ENCODE measurements around the gene HCFC1.

The HCFC1 gene

GRCh38 chrX:153938226-153938786 is 33.3 kb downstream of the HCFC1 start:
- no peak for DNase-seq (ENCODE audit: low read depth)

- no peak for DNase-seq (ENCODE audit: low read depth)
Measured at GRCh38 chrX:153937056-153937455, 34.6 kb downstream of the HCFC1 start.

GRCh38 chrX:153935326-153935851 is 36.2 kb downstream of the HCFC1 start:
- no peak for DNase-seq (ENCODE audit: low read depth)

GRCh38 chrX:153934762-153935325 is 36.8 kb downstream of the HCFC1 start, which contains the start of gene NAA10:
Gene NAA10 (minus strand): TSS chrX:153935037. CDS start chrX:153934904, 133 bp downstream.
- peak; percentile 28 for DNase-seq (ENCODE audit: low read depth)

GRCh38 chrX:153934148-153934761 is 37.4 kb downstream of the HCFC1 start:
- no peak for DNase-seq (ENCODE audit: low read depth)

GRCh38 chrX:153933748-153934147 is 37.9 kb downstream of the HCFC1 start:
- DNase-seq (ENCODE audit: low read depth): no peak

GRCh38 chrX:153932220-153932915 is 39.2 kb downstream of the HCFC1 start:
- no peak for DNase-seq (ENCODE audit: low read depth)

GRCh38 chrX:153931748-153932147 is 39.9 kb downstream of the HCFC1 start:
- DNase-seq (ENCODE audit: low read depth): no peak

GRCh38 chrX:153931151-153931550 is 40.5 kb downstream of the HCFC1 start:
- DNase-seq (ENCODE audit: low read depth): no peak

- DNase-seq (ENCODE audit: low read depth): no peak
Measured at GRCh38 chrX:153930011-153930910, 41.4 kb downstream of the HCFC1 start.

- no peak for DNase-seq (ENCODE audit: low read depth)
Measured at GRCh38 chrX:153929576-153929975, 42.0 kb downstream of the HCFC1 start.

- DNase-seq (ENCODE audit: low read depth): no peak
Measured at GRCh38 chrX:153928846-153929245, 42.8 kb downstream of the HCFC1 start.

GRCh38 chrX:153927922-153928760 is 43.5 kb downstream of the HCFC1 start:
- DNase-seq (ENCODE audit: low read depth): peak; percentile 88

- DNase-seq (ENCODE audit: low read depth): no peak
Measured at GRCh38 chrX:153927672-153927921, 44.0 kb downstream of the HCFC1 start.

- DNase-seq (ENCODE audit: low read depth): peak; percentile 70
Measured at GRCh38 chrX:153926858-153927671, 44.6 kb downstream of the HCFC1 start.

GRCh38 chrX:153926552-153926857 is 45.1 kb downstream of the HCFC1 start:
- no peak for DNase-seq (ENCODE audit: low read depth)

- no peak for DNase-seq (ENCODE audit: low read depth)
Measured at GRCh38 chrX:153925739-153926551, 45.7 kb downstream of the HCFC1 start, which contains the start of gene ARHGAP4. Gene ARHGAP4 (minus strand): TSS chrX:153926264. CDS start chrX:153926202, 62 bp downstream.

GRCh38 chrX:153925387-153925738 is 46.3 kb downstream of the HCFC1 start:
- no peak for DNase-seq (ENCODE audit: low read depth)

GRCh38 chrX:153924149-153924861 is 47.3 kb downstream of the HCFC1 start:
- DNase-seq (ENCODE audit: low read depth): no peak

Data from activated gamma-delta T cell treated with anti-CD3 and anti-CD28 coated beads, Interleukin-2, amount 50 U/mL, for 16 hours (primary cell).